Breast epithelium (tissue), 4 donors: ENCODE results near the gene RTL10. TPM values are rescaled to one million over a fixed set of nuclear protein-coding genes. Genes with fewer than 3 reads are reported as not detected.

Experiments
- DNase-seq, 2 donors: peaks; one replicate each; pipeline ENCODE4 v3.0.0-alpha.2; 2019; ENCODE audit warnings: low spot score in 2 of 2
- H3K27ac ChIP-seq, 2 donors: fragments of 200-600 bp; sonication (generic) in 1 of 2; one replicate each; pipeline ENCODE4 v1.5.1; 2016 to 2019; ENCODE audit warnings: mild to moderate bottlenecking in 1 of 2
- H3K27me3 ChIP-seq, 2 donors: fragments of 200-600 bp; sonication (generic) in 1 of 2; one replicate each; pipeline versions ENCODE4 v1.5.1 to v1.6.0; 2017 to 2019; ENCODE audit warnings: control low read depth in 1 of 2, mild to moderate bottlenecking in 1 of 2
- H3K36me3 ChIP-seq: fragments of 200-600 bp; one replicate; pipeline ENCODE4 v1.5.1; 2019
- H3K4me1 ChIP-seq, 2 donors: fragments of 200-600 bp; sonication (generic); one replicate each; pipeline ENCODE4 v1.5.1; 2016 to 2019; ENCODE audit warnings: control low read depth in 1 of 2
- H3K4me3 ChIP-seq, 3 donors: fragments of 200-600 bp; sonication (generic); 1 replicate in 2 of 3; 2 replicates in 1 of 3; pipeline ENCODE4 v1.5.1; 2016 to 2019; ENCODE audit warnings: mild to moderate bottlenecking in 3 of 3, moderate library complexity in 2 of 3
- H3K9me3 ChIP-seq, 2 donors: fragments of 200-600 bp; sonication (generic) in 1 of 2; one replicate each; pipeline ENCODE4 v1.5.1; 2016 to 2019; ENCODE audit warnings: control low read depth in 1 of 2
- CTCF ChIP-seq, 3 donors: fragments of 450-650 bp; IDR thresholded peaks; one replicate each; pipeline ENCODE4 v1.5.1; 2016 to 2017; ENCODE audit warnings: antibody characterized with exemption in 3 of 3, mild to moderate bottlenecking in 3 of 3, moderate library complexity in 3 of 3
- POLR2A ChIP-seq: fragments of 450-650 bp; IDR thresholded peaks from one replicate; pipeline ENCODE4 v1.6.1; 2016; ENCODE audit warnings: antibody characterized with exemption, mild to moderate bottlenecking, moderate library complexity
- POLR2AphosphoS5 ChIP-seq, 3 donors: sonication (generic); formaldehyde crosslinking; IDR thresholded peaks; one replicate each; pipeline ENCODE4 v1.6.1; 2017; ENCODE audit warnings: antibody characterized with exemption in 3 of 3
- intact Hi-C: fragments of 100-400 bp; cut with DNase I; formaldehyde crosslinking; loops from one replicate; pipeline ENCODE4 v1.15.1; 2023; ENCODE audit warnings: low total_unique reads
- total RNA-seq, 3 donors: library from RNA; depleted of rRNA; stranded (reverse); fragments of >200 nt; gene quantifications; one replicate each; pipeline ENCODE4 v1.1.0, GENCODE V29; 2016

RTL10 gene
- total RNA-seq, 3 donors from 2014 or later = 6.7 to 21.5 (median 14.1) TPM

GRCh38 chr22:19855504-19856409 is 1.1 kb upstream of the RTL10 start:
- H3K36me3 ChIP-seq = no peaks in the 10 kb centered on the region
- H3K27me3 ChIP-seq = no peaks in the 10 kb centered on the region
- H3K4me3 ChIP-seq = peak overlapping the region; percentile 80 to 94 (median 93)
- no peaks in the 10 kb centered on the region for H3K9me3 ChIP-seq
- TF ChIP-seq POLR2AphosphoS5 (IDR thresholded peaks at IDR 0.05) = peak in 1 of 3 donors; percentile 42
- no peak for TF ChIP-seq POLR2A
- DNase-seq = peak; percentile 54 to 62
- intact Hi-C loops = no loop called here
- peak overlapping the region; percentile 90 to 97 for H3K27ac ChIP-seq
- H3K4me1 ChIP-seq = peaks cover 15 to 27% of the 10 kb centered on the region in 2 donors

GRCh38 chr22:19853879-19854777 is 546 bp downstream of the RTL10 start:
- intact Hi-C loops = no loop called here
- DNase-seq = peak in 1 of 2 donors; percentile 18

GRCh38 chr22:19853058-19853878 is 1.4 kb downstream of the RTL10 start:
- Histone ChIP-seq H3K4me1 (peaks cover 21 to 41% of the 10 kb centered on the region in 2 donors), H3K36me3 (no peaks in the 10 kb centered on the region), H3K27me3 (no peaks in the 10 kb centered on the region), H3K4me3 (peak overlapping the region; percentile 80 to 94 (median 93)), H3K27ac (peak overlapping the region; percentile 90 to 97), H3K9me3 (no peaks in the 10 kb centered on the region)
- TF ChIP-seq CTCF (IDR thresholded peaks at IDR 0.05) = no peak
- no peak for TF ChIP-seq POLR2A
- no peak for TF ChIP-seq POLR2AphosphoS5 (IDR thresholded peaks at IDR 0.05)
- intact Hi-C loops = no loop called here
- DNase-seq = no peak

More at GRCh38 chr22:19853879-19854777, 546 bp downstream of the RTL10 start:
- Histone ChIP-seq H3K27me3 (no peaks in the 10 kb centered on the region), H3K27ac (peak overlapping the region; percentile 90 to 97), H3K36me3 (no peaks in the 10 kb centered on the region), H3K4me3 (peak overlapping the region; percentile 80 to 94 (median 93)), H3K4me1 (peaks cover 15 to 34% of the 10 kb centered on the region in 2 donors), H3K9me3 (no peaks in the 10 kb centered on the region)
- TF ChIP-seq POLR2A (no peak), CTCF (IDR thresholded peaks at IDR 0.05) (peak in 1 of 3 donors; percentile 15), POLR2AphosphoS5 (IDR thresholded peaks at IDR 0.05) (no peak)

GRCh38 chr22:19852177-19852781 is 2.4 kb downstream of the RTL10 start:
- Histone ChIP-seq H3K9me3 (peaks cover 0 to under 1% of the 10 kb centered on the region in 2 donors), H3K4me1 (peaks cover 24 to 45% of the 10 kb centered on the region in 2 donors), H3K27me3 (no peaks in the 10 kb centered on the region), H3K27ac (peak overlapping the region; percentile 39 to 90), H3K4me3 (peak overlapping the region in 2 of 3 donors; percentile 80 to 93), H3K36me3 (no peaks in the 10 kb centered on the region)
- TF ChIP-seq POLR2AphosphoS5 (IDR thresholded peaks at IDR 0.05) (no peak), POLR2A (no peak), CTCF (IDR thresholded peaks at IDR 0.05) (no peak)
- intact Hi-C loops = no loop called here
- DNase-seq = no peak
